ENCODE results near the gene KRT75.

DNA sequence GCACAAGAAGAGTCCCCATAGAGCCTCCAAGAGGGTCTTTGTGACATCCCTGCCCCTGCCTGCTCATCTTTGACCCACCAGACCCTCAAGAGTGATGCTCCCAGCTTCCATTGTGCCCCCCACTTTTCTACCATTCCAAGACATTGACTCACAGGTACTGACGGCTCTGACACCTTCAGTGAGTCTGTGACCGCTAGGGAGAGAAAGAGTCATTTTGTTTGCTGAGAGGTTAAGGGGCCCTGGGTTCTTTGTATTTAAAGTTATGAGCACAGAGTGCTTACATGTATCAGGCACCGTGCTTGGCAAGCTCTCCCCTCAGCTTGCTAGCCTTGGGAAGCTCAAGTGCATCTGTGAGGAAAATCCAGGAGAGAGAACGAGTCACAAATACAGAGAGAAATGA lies 21.0 kb downstream of the KRT75 start:
- TF ChIP-seq, protein P1, sequence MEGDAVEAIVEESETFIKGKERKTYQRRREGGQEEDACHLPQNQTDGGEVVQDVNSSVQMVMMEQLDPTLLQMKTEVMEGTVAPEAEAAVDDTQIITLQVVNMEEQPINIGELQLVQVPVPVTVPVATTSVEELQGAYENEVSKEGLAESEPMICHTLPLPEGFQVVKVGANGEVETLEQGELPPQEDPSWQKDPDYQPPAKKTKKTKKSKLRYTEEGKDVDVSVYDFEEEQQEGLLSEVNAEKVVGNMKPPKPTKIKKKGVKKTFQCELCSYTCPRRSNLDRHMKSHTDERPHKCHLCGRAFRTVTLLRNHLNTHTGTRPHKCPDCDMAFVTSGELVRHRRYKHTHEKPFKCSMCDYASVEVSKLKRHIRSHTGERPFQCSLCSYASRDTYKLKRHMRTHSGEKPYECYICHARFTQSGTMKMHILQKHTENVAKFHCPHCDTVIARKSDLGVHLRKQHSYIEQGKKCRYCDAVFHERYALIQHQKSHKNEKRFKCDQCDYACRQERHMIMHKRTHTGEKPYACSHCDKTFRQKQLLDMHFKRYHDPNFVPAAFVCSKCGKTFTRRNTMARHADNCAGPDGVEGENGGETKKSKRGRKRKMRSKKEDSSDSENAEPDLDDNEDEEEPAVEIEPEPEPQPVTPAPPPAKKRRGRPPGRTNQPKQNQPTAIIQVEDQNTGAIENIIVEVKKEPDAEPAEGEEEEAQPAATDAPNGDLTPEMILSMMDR (IDR thresholded peaks at IDR 0.05 in 8 of 11, conservative IDR thresholded peaks at IDR 0.05 in 3 of 11): no peak
- TF ChIP-seq POLR2AphosphoS5 (IDR thresholded peaks at IDR 0.05) (no peak), POLR2A (IDR thresholded peaks at IDR 0.05) (no peak)
